Measurements from ENCODE around the gene PRKCH.

The PRKCH gene

DNA sequence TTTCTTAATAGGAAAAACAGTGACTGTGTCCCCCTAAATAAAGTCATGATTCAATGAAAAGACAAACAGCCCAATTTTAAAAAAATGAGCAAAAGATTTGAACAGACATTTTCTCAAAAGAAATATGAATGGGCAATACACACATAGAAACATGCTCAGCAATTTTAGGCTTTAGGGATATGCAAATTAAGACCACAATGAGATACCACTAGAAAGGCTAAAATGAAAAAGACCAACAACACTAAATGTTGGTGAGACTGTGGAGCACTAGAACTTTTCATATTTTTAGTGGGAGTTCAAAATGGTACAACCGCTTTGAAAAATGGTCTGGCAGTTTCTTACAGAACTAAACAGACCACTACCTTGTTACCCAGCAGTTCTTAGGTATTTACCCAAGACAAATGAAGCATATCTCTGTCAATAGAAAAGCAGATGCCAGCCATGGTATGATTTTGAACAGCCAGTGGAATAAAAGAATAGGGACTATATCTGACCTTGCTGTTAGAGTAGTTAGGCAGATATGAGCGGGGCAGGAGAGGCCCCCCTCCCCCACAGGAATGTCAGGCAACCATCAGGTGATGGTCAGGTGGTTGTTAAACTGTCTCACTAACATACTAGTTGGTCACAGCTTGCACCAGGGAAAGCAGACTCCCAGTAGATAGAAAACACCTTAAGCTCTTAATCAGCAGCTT is 108.8 kb downstream of the PRKCH start:
- no peak for DNase-seq (ENCODE audit: low read depth)

DNA sequence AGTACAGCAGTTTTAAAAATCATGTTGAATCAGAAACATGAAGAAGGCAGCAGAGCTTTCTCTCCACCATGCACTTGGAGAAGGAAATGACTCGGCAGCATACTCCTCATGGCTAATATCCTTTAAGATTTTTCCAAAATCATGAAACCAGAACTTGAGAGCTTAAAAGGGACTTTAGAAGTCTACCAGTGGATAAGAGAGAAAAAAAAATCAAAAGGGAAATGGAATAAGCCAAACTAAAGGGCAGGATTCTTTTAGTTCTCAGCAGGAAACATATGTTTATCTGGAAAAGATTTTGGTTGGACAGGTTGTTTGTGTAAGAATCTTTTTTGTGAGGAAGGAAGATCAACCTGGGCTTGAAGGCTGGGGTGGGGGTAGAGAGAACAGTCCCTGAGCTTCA is 111.8 kb downstream of the PRKCH start:
- no peak for DNase-seq (ENCODE audit: low read depth)

DNA sequence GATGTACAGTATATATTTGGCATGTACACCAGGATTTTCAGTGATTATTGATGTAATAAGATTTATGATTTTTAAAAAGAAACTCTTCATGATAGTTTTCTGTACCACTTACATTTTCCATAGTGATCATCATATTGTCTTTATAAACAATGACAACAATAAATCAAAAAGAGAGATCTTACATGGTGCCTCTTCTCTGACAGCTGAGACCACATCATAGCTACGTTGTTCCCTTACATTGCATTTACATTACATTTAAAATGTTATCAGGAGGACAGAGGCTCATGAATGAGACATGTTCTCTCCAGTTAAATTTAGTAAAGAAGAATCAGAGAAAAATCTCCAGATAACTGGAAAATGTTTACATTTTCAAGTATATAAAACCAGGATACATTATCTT is 112.4 kb downstream of the PRKCH start:
- no peak for DNase-seq (ENCODE audit: low read depth)

DNA sequence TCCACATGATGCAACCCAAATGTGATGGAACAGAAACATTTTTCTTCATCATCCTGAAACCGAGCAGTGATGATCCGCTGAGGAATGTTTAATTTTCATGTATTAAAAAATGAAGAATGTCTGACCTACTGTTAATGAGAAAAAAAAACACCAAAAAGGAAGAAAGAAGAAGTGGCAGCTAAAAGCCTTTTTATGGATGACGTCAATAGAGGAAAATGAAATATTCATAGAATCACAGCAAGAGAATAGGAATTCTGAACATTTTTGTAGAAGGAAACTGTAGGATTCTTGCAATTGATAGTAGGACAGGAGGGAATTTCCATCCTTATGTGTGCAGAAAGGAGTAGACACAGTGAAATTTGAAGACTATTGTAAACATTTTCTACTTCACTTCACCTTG is 112.9 kb downstream of the PRKCH start:
- no peak for DNase-seq (ENCODE audit: low read depth)

DNA sequence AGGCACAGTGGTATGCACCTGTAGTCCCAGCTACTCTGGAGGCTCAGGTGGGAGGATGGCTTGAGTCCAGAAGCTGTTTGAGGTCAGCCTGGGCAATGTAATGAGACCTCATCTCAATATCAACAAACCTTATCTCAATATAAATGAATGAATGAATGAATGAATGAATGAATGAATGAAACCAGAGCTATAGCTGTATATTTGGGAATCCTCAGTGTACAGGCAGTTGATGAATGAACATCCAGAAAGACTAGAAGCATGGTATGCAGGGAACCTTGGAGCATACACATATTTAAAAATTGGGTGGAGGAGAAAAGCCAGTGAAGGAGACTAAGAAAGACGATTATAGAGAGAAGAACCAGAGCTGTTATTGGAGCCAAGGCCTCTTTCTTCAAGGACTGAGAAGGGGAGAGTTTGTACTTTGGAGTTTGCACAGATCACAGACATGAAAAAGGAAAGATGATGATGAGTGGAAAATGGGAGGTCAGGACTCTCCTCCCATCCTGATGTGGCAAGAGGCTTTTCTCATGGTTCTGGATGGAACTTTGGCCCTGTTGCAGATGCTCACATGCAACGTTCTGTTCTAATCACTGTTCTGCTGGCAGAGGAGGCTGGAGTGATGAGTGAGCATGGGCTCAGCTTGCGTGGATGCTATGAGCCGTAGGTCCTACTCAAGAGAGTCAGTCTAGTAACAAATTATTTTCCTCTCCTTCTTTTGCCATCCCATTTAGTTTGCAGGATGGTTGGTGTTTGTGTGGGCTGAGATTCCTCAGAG is 114.4 kb downstream of the PRKCH start:
- no peak for DNase-seq (ENCODE audit: low read depth)

DNA sequence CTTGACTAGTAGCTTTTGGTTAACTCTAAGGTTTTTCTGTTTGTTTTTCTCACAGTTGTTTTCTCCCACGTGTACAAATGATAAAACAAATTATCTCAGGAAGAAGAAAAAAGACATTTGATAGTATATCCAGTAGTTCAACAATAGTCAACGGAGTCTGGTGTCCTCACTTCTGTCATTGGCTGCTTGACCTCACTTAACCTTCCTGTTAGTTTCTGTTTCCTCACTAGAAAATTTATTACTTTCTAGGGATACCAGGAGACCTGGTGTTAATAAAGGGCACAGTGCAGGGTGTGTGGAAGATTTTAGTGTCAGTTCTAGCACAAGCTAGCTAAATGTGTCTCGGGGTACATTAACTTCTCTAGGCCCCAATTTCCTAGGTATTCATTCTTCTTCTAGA is 116.0 kb downstream of the PRKCH start:
- no peak for DNase-seq (ENCODE audit: low read depth)

DNA sequence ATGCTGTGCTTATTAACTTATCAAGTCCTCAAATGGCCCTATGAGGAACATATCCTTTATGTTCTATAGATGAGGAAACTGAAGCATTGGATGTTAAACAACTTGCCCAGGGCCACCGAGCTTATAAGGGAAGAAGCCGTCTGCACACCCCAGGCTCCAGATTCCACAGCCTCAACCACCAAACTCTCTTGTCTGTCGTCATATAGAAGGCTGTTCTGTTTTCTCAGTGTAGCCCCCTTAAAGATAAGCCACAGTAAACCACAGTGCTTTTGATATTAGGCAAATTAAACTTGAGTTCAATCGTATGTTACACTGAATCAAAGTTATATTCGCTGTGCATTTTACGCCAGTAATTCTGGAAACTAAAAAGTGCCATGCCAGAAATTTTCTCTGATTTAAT is 116.7 kb downstream of the PRKCH start:
- no peak for DNase-seq (ENCODE audit: low read depth)

DNA sequence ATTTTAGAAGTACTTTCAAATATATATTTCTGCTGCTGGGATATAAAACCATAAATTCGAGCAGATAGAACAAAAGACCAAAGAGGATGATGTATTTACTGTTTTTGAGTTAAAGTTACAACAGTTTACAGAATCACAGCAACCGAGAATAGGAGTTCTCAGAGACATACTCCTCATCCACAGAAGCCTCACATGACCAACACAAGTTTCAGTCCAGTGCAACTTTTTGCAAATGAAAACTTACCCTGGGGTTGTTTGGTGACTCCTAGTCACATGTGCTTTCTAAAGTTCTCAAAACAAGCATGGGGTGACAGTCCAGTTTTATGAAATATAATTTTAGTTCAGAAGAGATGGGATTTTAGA is 117.1 kb downstream of the PRKCH start:
- no peak for DNase-seq (ENCODE audit: low read depth)

DNA sequence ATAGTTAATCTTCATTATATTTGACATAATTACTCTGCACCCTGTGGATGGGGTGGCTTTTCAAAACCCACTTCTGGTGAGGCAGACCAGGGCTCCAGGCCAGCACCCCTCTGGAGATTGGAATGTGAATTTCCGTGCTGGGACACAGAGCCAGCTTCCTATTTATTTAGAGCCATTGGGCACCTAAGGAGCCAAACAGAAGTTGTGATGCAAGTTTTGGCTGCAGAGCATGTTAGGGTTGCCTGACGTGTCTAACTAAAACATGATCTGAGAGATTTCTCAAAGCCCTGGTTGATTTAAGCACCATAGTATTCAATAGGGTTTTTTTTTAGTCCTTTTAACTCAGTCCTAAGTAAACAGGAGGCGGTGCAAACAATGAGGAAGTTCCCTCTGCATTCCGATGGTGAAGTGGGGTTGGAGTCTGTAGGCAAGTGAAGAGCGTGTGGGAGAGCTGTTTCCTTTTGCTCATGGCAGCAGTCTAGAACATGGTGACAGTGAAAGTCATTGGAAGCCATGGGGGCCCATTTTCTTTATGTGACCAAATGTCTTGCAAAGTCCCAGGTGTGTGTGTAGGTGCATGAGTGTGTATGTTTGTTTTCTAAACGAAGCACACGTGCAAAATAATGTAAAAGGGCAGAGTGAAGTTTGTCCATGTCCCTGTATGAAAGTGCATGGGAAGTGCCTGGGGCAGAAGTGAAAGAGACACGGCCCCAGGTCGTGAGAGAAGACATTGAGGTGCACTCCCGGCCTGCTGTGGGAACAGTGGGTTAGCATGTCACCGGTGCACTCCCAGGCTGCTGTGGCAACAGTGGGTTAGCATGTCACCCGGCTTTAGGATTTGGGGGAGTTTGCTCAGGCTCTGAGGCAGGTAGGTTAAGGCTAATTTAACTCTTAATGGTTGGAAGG is 117.7 kb downstream of the PRKCH start:
- DNase-seq (ENCODE audit: low read depth) = no peak

DNA sequence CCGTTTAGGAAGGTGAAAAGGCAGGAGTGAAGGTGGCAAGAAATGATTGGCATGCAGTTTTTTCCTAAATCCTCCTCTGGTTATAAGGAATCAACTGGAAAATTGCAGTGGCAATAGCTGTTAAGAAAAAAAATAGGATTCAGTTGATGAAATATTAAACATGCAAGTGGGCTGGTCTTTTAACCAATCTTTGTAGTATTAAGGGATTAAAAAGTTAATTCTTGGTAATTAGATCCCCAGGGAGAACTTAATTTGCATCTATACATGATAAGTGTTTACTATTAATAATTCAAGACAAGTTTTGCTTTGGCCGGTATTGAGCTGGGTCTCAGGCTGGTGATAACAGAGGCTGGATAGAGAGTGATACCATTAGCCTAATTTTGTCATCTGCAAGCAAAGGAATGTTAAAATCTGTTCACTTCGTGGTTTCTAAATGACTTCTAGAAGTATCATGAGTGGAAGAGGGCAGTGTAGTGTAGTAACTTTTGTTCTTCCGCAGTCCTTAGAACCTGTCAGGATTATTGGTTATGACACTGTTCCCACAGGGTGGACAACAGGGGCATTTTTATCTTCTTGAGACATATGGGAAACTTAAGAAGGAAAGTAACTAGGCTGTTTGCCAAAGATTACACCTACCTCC is 118.5 kb downstream of the PRKCH start:
- DNase-seq (ENCODE audit: low read depth) = no peak

DNA sequence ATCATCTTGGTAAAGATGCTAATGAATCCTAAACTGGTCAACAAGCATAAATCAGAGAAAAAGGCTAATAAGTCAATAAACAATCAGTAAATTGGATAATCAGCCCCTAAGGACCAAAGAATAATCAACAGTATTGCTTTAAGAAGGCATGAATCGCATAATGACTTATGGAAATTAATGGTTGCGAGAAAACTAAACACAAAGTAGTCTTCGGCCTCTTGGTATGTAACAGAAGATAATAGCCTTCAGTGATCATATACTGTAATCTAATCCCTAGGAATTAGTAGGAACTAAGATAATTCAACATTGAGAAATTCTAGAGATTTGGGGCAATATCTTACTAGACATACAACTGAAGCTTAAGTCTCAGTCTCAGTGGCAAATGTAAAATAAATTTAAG is 122.1 kb downstream of the PRKCH start:
- no peak for DNase-seq (ENCODE audit: low read depth)

DNA sequence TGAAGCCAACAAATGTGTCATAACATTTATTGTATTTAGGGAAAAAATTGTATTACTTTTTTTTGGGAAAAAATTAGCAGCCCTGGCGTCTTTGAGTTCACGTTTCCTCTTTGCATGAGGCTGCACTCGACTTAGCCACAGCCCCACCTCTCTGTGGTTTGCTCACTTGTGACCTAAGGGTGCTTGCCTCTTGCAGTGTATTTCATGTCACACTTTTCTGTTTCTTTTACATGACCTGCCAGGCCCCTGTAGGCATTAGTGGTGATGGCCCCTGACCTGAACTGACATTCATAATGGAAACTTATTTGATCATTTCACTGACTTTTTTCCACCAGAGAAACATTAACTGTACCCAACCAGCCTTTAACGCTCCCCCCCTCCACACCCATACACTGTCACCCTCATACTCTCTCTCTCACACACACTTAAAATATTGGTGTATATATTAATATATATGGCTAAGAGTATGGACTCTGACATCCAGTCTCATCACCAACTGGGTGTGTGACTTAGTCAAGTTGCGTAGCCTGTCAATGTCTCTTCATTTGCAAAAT is 122.9 kb downstream of the PRKCH start:
- DNase-seq (ENCODE audit: low read depth) = peak; percentile 46

DNA sequence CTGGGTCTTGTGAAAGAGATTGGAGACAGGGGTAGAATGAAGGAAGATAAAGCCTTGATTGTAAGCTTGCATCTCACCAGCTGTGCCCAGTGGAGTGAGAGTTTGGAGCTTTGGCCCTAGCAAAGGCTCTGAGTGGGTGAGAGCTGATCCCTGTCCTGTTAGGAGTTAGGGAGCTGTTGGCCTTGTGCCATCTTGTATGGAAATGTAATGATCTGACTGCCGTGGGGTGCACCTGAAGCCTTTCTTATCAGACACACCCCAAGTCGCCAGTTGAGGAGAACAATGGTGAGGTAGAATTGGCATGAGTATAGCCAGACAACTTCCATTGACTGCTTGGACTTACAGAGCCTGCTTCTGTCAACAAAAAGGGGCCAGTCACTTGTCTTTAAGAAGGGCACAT is 130.1 kb downstream of the PRKCH start:
- DNase-seq (ENCODE audit: low read depth) = no peak

DNA sequence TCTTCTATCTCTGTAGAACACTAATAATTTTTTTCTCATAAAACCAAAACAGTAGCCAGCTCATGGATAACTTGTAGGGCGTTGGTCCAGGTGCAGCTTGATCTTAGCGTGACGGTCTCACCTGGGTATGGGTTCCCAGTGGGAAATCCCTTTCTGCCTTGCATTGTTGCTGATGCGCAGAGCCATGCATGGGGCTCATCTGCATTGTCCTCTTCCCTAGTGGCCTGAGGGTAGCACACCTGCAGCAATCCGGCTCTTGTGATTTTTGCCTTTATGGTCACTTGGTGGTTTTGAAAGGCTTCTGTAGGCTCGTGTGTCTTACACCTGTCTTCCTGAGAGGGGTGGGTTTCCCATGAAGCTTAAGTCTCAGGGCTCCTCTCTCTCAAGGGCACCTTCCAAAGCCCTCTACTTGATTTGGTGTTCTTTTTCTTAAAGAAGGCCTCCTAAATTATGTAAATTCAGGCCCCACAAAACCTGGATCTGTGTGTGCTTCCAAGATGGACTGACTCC is 130.6 kb downstream of the PRKCH start:
- DNase-seq (ENCODE audit: low read depth) = no peak

DNA sequence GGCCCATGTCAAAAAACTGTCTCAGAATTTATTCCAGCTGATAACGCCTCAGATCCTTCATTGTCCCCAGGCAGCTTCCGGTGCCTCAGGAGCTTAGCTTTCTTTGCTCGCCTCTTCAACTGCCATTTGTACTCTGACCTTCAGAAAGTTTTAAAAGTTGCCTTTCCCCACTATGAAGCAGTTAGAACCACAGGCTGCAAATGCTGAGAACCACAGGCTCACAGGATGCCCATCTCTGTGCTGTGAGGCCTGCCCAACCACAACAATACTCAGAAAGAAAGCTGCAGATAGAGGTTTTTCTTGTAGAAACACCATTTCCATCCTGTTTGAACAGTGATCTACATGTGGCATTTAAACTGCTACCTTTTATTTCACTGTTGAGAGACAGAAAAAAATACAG is 131.1 kb downstream of the PRKCH start:
- no peak for DNase-seq (ENCODE audit: low read depth)

DNA sequence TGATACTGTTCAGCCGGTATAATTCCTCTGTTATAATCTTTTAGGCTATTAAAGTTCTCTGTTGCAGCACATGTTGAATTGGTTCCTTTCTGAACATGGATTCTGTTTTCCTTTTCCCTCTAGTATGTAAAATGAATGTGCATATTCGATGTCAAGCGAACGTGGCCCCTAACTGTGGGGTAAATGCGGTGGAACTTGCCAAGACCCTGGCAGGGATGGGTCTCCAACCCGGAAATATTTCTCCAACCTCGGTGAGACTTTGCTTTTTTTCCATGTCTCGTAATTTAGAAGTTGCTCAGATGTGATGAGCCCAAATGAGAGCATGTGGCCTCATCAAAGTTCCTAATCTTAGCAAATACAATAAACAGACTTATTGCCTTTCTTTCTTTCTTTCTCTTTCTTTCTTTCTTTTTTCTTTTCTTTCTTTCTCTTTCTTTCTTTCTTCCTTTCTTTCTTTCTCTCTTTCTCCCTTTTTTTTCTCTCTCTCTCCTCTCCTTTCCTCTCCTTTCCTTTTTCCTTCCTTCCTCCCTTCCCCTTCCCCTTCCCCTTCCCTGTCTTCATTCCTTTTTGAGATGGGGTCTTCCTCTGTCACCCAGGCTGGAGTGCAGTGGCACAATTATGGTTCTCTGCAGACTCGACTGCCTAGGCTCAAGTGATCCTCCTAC is 131.9 kb downstream of the PRKCH start:
- no peak for DNase-seq (ENCODE audit: low read depth)

DNA sequence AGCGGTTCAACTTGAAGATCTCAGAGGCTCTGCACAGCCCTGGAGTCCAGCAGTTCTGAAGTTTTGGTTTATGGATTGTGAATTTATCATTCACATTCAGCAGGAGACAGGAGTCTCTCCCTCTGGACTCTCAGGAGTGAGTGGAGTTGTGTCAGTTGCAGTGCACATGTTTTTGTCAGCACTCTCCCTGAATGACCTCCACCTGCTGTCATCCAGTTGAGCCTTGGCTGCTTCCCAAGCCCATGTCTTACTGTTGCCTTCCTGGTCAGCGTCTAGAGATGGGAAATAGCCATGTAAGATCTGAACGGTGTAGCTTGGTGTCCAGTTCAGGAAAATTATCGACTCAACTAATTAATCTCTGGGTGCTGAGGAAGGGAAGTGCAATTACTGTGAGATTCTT is 133.2 kb downstream of the PRKCH start:
- no peak for DNase-seq (ENCODE audit: low read depth)

DNA sequence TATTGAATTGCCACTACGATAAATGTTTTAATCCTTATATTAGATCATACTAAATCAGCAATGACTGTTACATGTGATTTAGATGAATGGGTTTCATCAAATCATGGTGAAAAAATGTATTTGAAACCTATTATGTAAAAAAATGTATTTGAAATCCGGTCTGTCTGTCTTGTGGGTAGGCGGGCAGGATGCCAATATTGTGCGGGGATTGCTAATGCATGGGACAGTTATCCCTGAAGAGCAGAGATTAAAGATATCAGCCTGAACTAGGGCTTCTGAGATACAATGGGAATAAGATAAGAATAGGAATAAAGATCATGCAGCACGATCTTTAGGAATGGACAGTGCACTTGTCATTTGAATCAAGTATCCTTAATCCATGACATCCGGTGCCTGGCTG is 134.0 kb downstream of the PRKCH start:
- no peak for DNase-seq (ENCODE audit: low read depth)

DNA sequence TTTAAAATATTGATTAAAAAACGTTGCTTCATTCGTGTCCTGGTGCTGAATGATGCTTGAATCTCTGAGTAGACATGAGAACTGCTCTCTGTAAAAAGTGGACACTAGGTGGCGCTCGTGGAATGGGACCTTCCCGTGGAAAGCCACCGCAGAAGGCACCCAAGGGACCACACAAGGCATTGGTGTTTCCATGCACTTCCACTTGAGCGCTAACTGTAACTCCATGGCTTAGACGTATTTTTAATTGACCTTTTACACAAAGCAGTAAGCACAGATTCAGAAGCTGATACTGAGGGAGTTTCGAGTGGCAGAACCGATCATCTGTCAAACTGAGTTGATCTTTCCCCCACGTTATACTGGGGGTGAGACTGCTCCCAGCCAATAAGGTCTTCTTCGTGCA is 135.3 kb downstream of the PRKCH start:
- DNase-seq (ENCODE audit: low read depth) = peak; percentile 51

DNA sequence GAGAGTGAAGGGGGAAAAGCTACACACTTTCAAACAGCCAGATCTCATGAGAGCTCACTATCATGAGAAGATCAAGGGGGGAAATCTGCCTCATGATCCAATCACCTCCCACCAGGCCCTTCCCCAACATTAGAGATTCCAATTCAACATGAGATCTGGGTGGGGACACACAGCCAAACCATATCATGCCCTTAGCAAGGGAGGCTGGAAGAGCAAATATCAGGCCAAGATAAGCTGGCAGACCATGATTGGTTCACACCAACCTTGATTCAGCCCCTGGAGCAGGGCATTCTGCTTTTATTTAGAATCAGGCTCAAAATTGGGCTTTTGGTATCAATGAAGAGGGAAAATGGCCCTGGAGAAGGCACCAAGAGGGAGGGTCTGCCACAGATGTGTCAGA is 137.4 kb downstream of the PRKCH start:
- DNase-seq (ENCODE audit: low read depth) = no peak

DNA sequence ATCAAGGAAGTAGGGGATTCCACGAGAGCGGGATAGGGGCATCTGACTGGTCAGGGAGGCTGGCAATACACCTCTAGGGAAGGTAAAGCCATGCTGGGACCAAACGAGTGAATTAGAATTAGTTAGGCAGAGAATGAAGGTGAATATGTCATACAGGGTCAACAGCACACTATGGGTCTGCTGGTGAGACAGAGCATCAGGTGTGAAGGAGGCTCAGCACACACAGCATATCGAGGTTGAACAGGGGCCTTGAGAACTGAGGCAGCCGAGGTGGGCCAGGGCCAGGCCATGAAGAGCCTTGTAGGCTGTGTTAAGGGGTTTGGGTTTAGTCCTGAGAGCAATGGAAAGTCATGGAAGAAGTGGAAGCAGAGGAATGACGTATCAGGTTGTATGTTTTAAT is 137.8 kb downstream of the PRKCH start:
- no peak for DNase-seq (ENCODE audit: low read depth)
